ENCODE measurements around the gene CDK5RAP1.
"Not testable (repeated sequence)": the region's sequence is repeated elsewhere in the genome, so short reads cannot be mapped to it uniquely, and the experiment has no call there.

Gene CDK5RAP1

GRCh38 chr20:33401184-33401920, at the start of gene CDK5RAP1:
TSS of gene CDK5RAP1 (minus strand) at chr20:33401519. CDS start at chr20:33397064, 4,455 bp downstream.
- DNase-seq (ENCODE audit: low spot score), result peak; percentile 84

- peak; percentile 64 for DNase-seq (ENCODE audit: low spot score)
Observed at GRCh38 chr20:33450867-33451266, 49.5 kb upstream of the CDK5RAP1 start.

GRCh38 chr20:33445881-33446625, 44.7 kb upstream of the CDK5RAP1 start:
- no peak for DNase-seq (ENCODE audit: low spot score)

- DNase-seq (ENCODE audit: low spot score), result no peak
Observed at GRCh38 chr20:33444797-33445560, 43.7 kb upstream of the CDK5RAP1 start.

- DNase-seq (ENCODE audit: low spot score), result peak; percentile 98
Observed at GRCh38 chr20:33443512-33444239, 42.4 kb upstream of the CDK5RAP1 start, which contains the start of gene SNTA1. TSS of gene SNTA1 (minus strand) at chr20:33443763. CDS start at chr20:33443620, 143 bp downstream.

- no peak for DNase-seq (ENCODE audit: low spot score)
Observed at GRCh38 chr20:33443006-33443511, 41.7 kb upstream of the CDK5RAP1 start.

GRCh38 chr20:33442136-33443005, 41.1 kb upstream of the CDK5RAP1 start:
- DNase-seq (ENCODE audit: low spot score), result no peak

- DNase-seq (ENCODE audit: low spot score), result no peak
Observed at GRCh38 chr20:33441142-33441955, 40.0 kb upstream of the CDK5RAP1 start.

- DNase-seq (ENCODE audit: low spot score), result not testable (repeated sequence)
Observed at GRCh38 chr20:33440562-33440961, 39.2 kb upstream of the CDK5RAP1 start.

GRCh38 chr20:33438481-33438880, 37.2 kb upstream of the CDK5RAP1 start:
- no peak for DNase-seq (ENCODE audit: low spot score)

GRCh38 chr20:33437141-33437911, 36.0 kb upstream of the CDK5RAP1 start:
- DNase-seq (ENCODE audit: low spot score), result no peak

- no peak for DNase-seq (ENCODE audit: low spot score)
Observed at GRCh38 chr20:33434434-33434833, 33.1 kb upstream of the CDK5RAP1 start.

GRCh38 chr20:33433465-33434234, 32.3 kb upstream of the CDK5RAP1 start:
- DNase-seq (ENCODE audit: low spot score), result no peak

- no peak for DNase-seq (ENCODE audit: low spot score)
Observed at GRCh38 chr20:33431797-33432381, 30.6 kb upstream of the CDK5RAP1 start.

GRCh38 chr20:33423875-33424274, 22.6 kb upstream of the CDK5RAP1 start:
- DNase-seq (ENCODE audit: low spot score), result not testable (repeated sequence)

- DNase-seq (ENCODE audit: low spot score), result no peak
Observed at GRCh38 chr20:33423141-33423834, 22.0 kb upstream of the CDK5RAP1 start.

Measured in COLO829 (cell line).